NCI-H774 (cell line): ENCODE results near the gene SPIN1.
"Not testable (repeated sequence)": the region's sequence is repeated elsewhere in the genome, so short reads cannot be mapped to it uniquely, and the experiment has no call there.

ENCODE experiments used
- DNase-seq: peaks from one replicate; lab custom pipeline; 2025; lab: John Stamatoyannopoulos, UW

SPIN1 gene

DNA sequence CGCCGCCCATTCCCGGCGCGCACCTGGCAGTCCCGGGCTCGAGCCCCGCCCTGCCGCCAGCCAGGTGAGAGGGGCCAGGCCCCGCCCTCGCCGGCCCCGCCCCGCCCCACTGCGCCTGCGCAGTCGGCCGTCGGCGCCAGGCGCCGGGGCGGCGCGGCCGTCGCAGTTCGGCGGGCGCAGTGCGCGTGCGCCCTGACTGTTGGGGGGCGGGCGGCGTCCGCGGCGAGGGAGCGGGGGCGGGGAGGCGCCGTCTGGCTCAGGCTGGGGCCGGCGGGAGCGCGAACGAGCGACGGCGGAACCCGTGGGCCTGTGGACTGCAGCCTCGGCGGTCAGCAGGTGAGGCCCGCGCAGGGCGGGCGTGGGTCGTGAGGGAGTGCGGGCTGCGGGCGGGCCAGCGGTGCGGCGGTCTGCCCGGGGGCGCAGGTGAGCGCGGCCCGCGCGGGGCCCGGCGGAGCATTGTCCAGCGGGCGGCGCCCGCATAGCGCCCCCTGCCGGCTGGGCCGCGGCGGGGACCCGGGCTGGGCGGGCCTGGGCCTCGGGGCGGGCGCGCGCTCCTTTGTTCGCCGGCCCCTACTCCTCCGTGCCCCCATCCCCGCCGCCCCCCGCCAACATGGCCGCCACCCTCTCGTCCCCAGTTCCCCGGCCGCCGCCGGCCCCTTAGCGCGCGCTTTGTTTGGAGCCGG, at the start of gene SPIN1:
SPIN1 (plus strand) TSS at position 242 of the 683 bp plus-strand sequence. CDS start 38,096 bp downstream, outside the sequence.
- peak; percentile 77 for DNase-seq

DNA sequence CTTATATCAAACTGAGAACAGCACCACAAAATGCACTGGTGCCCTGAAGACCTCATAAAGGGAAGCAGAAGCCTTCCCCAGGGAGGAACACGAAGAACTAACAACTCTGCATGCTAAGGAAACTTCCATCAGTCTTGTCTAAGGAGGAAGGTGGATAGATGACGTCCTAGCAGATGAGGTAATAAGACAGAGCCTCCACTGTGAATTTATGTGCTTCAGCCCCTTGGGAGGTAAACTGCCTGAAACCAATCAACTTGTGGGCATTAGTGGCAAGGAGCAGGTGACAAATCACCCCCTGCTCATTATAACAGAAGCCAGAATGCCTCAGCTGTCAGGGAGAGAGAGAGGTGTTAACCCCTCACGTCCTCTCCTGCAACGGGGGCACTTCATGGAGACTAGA, 48.9 kb upstream of the SPIN1 start:
- no peak for DNase-seq

DNA sequence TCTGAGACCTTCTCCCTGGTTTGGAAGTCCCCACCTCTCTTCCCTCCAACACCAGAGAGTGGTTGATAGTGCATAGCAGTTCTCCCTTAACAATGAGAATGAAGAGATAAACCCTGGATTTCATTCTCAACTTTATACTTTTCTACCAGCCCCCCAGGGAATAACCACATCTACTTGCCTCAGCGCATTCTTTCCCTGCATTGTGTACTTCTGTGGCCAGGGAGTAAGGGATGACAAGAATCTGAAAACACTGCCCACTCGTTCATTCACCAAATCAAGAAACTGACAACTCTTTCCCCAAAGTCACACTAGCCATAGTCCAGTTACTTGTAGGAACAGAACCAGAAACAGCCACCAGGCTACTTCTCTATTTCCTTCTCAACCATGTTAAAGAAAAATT, 46.0 kb upstream of the SPIN1 start:
- DNase-seq = no peak

DNA sequence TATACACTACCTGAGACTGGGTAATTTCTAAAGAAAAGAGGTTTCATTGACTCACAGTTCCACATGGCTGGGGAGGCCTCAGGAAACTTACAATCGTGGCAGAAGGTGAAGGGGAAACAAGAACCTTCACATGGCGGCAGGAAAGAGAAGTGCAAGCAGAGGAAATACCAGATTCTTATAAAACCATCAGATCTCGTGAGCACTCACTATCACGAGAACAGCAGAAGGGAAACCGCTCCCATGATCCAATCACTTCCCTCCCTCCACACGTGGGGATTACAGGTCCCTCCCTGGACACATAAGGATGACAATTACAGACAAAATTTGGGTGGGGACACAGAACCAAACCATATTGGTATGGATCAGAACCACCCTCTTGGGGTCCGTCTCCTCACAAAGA, 44.2 kb upstream of the SPIN1 start:
- no peak for DNase-seq

DNA sequence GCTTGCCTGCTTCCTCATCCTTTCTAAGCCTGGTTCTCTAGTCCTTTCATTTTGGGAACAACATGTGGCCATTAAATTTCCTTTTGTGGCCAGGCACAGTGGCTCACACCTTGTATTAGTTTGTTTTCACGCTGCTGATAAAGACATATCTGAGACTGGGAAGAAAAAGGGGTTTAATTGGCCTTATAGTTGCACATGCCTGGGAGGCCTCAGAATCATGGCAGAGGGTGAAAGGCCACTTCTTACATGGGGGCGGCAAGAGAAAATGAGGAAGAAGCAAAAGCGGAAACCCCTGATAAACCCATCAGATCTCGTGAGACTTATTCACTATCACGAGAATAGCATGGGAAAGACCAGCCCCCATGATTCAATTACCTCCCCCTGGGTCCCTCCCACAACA, 37.9 kb upstream of the SPIN1 start:
- DNase-seq = not testable (repeated sequence)

DNA sequence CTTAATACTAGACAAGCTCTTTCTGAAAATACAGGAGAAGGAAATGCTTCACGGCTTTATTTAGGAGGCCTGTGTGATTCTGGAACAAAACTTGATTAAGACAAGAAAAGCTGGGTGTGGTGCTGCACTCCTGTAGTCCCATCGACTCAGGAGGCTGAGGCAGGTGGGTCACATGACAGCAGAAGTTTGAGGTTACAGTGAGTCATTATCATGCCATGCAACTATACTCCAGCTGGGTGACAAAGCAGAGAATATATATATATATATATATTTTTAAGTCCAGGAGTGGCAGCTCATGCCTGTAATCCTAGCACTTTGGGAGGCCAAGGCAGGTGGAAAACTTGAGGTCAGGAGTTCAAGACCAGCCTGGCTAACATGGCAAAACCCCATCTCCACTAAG, 33.1 kb upstream of the SPIN1 start:
- no peak for DNase-seq

DNA sequence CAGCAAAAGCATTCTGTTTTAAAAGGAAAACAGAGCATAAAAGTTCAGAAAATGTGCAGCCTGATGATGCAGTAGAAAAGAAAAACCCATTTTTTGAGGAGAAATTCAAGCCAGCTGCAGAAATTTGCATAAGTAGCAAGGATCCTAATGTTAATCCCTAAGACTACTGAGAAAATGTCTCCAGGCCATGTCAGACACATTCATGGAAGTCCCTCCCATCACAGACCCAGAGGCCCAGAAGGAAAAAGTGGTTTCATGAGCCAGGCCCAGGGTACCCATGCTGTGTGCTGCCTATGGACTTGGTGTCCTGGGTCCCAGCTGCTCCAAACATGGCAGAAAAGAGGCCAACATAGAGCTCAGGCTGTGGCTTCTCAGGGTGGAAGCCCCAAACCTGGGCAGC, 31.0 kb upstream of the SPIN1 start:
- not testable (repeated sequence) for DNase-seq

DNA sequence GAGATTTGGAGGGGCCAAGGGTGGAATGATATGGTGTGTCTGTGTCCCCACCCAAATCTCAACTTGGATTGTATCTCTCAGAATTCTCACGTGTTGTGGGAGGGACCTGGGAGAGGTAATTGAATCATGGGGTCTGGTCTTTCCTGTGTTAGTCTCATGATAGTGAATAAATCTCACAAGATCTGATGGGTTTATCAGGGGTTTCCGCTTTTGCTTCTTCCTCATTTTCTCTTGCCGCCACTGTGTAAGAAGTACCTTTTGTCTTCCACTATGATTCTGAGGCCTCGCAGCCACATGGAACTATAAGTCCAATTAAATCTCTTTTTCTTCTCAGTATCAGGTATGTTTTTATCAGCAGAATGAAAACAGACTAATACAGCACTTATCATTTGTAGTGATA, 29.5 kb upstream of the SPIN1 start:
- DNase-seq = no peak

DNA sequence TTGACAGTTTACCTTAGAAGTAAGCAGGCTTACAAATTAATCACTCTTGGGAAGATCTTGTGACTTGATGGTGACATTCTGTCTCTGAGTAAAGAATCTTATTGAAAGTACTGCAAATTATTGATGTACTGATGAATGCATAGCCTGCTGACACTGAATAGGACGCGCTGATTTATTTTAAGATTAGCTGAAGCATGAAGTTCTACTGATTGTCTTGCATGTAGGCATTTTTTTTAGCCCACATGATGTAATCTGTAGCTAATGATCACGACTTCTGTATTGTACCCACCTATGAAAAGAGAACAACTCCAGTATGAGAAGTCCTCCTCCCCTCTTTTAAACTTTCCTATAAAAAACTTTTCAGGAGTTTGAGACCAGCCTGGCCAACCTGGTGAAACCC, 28.3 kb upstream of the SPIN1 start:
- DNase-seq = no peak

DNA sequence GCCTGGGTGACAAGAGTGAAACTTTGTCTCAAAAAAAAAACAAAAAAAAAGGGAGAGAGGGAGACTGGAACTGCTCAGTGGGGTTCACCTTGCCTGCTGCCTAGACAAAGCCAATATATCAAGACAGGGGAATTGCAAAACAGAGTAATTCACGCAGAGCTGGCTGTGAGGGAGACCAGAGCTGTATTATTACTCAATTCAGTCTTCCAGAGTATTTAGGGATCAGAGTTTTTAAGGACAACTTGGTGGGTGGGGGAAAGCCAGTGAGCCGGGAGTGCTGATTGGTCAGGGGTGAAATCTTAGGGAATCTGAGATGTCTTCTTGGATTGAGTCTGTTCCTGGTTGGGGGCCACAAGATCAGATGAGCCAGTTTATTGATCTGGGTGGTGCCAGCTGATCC, 25.6 kb upstream of the SPIN1 start:
- DNase-seq = no peak

DNA sequence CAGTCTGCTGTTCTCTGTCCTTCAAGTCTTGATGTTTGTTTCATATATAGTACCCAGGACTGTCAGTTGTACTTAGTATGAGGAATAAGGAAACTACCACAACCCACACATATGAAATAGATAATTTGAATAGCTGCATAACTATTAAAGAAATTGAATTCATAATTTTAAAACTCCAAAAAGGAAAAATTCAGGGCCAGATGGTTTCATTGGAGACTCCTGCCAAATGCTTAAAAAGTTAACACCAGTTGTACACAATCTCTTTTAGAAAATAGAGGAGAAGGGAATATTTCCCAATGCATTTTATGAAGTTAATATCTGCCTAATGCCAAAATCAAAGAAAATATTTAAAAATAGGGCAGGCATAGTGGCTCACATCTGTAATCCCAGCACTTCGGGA, 24.6 kb upstream of the SPIN1 start:
- no peak for DNase-seq

DNA sequence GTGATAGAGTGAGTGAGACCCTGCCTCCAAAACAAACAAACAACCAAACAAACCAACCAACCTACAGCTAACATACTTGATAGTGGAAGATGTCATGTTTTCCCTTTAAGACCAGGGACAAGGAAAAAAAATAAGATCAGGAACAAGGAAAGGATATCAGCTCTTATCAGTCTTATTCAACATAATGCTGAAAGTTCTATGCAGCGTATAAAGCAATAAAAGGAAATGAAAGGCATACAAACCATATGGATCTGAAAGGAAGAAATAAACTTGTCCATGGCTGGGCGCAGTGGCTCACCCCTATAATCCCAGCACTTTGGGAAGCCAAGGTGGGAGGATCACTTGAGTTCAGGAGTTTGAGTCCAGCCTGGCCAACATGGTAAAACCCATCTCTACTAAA, 23.5 kb upstream of the SPIN1 start:
- no peak for DNase-seq

DNA sequence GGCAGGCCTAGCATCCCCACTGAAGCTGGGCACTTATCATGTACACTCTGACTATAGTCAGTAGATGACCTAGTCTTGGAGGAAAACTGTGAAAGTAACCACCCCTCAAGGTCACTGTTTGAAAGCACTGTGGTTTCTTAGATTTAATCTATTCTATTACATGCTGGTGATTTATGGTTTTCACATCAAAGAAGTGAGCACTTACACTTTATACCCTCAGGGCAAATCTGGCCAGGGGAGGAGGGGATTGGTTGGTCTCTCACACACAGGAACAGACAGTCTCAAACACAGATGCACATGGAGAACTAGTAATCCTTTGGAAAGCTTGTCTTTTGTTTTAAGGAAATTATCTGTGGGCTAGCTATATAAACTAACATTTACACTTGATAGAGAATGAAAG, 17.9 kb upstream of the SPIN1 start:
- DNase-seq = no peak

DNA sequence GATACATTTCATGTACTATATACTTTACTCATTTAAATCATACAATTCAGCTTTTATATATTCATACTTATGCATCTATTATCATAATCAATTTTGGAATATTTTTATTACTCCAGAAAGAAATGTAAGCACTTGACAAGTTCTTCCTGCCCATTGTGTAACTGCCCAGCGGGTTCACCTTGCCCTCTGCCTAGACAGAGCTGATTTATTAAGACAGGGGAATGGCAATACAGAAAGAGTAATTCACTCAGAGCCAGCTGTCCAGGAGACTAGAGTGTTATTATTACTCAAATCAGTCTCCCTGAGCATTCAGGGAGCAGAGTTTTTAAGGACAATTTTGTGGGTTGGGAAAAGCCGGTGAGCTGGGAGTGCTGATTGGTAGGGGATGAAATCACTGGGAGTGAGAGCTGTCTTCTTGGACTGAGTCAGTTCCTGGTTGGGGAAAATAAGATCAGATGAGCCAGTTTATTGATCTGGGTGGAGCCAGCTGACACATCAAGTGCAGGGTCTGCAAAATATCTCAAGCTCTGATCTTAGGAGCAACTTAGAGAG, 16.1 kb upstream of the SPIN1 start:
- DNase-seq = no peak

DNA sequence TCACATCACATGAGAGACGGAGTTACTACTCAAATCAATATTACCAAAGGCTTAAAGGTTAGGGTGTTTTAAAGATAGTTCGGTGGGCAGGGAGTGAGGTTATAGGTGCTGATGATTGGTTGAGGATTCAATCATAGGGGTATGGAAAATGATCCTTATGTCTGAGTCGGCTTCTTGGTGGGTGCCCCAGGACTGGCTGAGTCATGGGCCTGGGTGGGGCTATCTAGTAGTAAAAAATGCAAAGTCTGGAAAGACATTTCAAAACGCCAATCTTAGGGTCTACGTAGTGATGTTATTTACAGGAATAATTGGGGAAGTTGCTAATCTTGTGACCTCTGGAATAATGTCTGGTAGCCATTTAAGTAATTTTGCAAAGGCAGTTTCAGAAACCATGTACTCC, 15.2 kb upstream of the SPIN1 start:
- DNase-seq = no peak

DNA sequence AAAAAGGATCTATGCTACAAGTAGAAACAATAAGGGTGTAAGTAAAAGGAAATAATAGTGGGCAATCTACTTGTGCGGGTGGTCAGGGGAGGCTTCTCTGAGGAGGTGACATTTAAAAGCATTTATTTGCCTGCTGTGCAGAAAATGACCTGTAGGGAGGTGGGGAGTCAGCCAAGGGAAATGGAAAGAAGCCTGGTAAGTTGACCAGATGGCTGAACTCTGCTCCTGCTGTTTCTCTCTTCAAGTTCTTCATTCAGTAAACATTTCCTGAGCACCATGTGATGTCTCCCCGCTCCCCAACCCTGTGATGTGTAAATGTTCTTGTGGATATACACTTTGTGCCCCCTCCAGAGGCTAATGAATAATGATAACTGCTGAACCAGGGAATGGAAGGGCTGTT, 9.9 kb upstream of the SPIN1 start:
- no peak for DNase-seq

DNA sequence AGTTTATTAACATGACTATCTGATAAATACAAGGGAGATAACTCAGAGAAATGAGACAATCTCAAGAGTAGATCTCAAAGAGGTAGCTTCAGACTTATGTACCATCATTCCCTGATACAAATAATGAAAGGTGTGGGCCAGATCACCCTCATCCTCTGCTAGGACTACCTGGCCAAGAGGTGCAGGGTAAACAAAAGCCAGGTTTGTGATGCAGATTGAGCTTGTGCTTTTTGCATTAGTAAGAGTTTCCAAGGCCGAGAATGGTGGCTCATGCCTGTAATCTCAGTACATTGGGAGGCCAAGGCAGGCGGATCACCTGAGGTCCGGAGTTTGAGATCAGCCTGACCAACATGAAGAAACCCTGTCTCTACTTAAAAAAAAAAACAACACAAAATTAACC, 8.9 kb upstream of the SPIN1 start:
- no peak for DNase-seq

DNA sequence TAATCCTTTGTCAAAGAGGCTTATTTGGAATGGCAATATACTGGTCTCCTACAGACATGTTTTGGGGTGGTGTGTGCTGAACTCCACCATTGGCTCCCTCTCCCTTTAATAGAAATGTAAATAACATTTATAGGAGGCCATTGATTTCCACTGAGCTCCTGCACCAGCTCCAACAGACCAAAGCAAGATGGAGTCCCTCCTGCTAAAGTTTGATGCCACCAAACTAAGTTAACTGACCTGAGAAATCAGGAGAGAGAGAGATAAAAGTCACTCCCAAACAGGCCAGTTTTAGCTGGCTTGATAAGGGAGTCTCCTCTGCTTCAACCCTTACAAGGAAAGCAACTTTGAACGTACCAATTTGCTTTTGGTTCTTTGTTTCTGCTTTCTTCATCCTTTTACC, 8.1 kb upstream of the SPIN1 start:
- DNase-seq = no peak

DNA sequence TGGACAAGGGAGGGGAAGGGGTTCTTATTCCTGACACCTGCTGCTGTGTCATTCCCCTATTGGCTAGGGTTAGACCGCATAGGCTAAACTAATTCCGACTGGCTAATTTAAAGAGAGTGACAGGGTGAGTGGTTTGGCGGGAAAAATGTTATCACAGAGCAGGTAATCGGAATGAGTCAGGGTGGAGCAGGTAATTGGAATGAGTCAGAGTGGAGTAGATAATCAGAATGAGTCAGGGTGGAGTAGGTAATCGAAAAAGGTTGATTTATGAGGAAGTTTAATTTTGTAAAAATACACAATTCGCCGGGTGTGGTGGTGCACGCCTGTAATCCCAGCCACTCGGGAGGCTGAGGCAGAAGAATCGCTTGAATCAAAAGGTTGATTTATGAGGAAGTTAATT, 6.9 kb upstream of the SPIN1 start:
- not testable (repeated sequence) for DNase-seq

DNA sequence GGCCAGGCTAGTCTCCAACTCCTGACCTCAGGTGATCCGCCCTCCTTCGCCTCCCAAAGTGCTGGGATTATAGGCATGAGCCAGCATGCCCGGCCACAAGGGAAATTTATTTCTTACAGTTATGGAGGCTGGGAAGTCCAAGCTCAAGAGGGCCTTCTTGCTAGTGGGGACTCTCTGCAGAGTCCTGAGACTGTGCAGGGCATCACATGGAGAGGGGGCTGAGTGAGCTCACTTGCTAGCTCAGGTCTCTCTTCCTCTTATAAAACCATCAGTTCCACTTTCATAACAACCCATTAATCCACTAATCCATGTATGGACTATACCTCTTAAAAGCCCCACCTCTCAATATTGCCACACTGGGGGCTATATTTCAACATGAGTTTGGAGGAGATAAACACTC, 5.1 kb upstream of the SPIN1 start:
- DNase-seq = no peak

DNA sequence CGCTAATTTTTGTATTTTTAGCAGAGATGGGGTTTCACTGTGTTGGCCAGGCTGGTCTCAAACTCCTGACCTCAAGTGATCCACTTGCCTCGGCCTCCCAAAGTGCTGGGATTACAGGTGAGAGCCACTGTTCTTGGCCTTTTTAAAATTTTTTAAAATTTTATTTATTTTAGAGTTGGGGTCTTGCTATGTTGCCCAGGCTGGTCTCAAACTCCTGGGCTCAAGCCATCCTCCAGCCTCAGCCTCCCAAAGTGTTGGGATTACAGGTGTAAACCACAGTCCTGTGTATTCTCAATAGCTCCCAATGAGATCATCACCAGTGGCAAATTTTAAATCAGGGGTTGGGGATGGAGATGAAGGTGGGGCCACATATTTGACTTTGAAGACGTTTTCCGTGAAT, 2.1 kb upstream of the SPIN1 start:
- DNase-seq = not testable (repeated sequence)

DNA sequence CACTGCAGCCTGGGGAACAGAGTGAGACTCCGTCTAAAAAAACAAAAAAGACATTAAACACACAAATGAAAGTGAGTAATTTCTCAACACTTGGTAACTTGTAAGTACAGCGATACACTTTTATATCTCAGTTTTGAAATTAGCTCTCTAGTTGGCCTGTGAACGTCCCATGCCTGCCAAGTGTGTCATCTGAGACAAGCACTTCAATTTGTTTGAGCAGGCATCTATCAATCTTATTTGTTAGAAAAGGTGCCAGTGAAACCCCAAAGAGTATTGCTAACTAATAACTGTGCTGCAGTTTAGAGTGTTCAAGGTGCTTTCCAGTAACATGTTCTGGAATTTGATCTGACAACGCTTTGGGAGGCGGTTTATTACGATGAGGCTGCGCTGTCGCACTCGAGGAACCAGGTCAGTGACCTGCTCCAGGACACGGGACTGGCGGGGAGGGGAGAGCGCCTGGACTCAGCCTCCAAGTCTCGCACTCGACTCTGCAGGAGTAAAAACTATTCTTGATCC, 1.1 kb upstream of the SPIN1 start:
- DNase-seq = no peak

DNA sequence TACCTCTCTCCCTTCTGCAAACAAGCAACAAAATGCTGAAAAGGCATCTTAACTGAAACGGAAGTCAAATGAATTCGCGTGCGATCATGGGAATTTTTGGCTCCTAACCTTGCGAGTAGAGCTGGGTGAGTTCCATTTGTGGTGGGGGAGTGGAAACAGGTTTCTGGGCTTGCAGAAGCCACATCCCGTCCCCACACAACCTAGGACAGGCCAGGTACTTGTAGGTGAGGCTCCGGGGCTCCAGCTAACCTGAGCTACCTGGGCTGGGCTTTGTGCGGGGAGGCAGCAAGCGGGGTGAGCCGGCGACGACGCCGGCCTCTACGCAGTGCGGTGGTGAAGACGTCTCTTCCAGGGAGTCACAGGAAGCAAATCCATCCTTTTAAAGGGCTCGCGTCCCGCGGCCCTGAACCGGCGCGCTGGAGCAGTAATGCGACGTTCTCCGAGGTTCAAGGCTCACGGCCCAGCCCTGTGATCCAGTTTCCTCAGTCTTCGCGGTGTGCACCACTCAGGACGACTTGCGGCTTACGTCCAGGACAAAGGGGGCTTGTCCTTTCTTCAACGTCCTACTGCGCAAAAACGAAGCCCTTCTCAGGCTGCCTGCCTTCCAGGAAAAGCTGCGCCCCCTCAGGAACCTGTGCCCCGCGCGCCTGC, 567 bp upstream of the SPIN1 start:
- DNase-seq = peak; percentile 58
